ENCODE results near the gene WDR13.
A peak's percentile ranks its signal among the peaks of the same experiment; 100 is the strongest.
"Not testable (repeated sequence)": the region's sequence is repeated elsewhere in the genome, so short reads cannot be mapped to it uniquely, and the experiment has no call there.

Gene WDR13

DNA sequence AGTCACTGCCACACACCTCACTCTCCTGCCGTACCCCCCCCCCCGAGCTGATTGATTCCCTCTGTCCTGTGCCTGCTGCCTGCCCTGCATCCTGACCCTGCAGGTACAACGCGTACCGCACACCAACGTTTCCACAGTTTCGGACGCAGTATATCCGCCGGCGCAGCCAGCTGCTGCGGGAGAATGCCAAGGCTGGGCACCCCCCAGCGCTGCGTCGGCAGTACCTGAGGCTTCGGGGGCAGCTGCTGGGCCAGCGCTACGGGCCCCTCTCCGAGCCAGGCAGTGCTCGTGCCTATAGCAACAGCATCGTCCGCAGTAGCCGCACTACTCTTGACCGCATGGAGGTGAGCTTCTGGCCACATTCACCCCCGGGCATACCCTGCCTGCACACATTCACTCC lies 1.3 kb downstream of the WDR13 start:
- DNase-seq, result no peak

DNA sequence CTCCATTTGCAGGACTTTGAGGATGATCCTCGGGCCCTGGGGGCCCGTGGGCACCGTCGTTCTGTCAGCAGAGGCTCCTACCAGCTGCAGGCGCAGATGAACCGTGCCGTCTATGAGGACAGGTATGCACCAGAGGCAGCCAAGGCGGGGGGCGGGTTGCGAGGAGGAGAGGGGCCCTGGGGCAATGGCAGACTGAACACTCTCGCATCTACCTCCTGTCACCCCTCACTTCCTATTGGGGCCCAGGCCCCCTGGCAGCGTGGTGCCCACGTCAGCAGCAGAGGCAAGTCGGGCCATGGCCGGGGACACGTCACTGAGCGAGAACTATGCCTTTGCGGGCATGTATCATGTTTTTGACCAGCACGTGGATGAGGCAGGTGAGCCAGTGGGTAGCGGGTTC lies 2.0 kb downstream of the WDR13 start:
- no peak for DNase-seq

DNA sequence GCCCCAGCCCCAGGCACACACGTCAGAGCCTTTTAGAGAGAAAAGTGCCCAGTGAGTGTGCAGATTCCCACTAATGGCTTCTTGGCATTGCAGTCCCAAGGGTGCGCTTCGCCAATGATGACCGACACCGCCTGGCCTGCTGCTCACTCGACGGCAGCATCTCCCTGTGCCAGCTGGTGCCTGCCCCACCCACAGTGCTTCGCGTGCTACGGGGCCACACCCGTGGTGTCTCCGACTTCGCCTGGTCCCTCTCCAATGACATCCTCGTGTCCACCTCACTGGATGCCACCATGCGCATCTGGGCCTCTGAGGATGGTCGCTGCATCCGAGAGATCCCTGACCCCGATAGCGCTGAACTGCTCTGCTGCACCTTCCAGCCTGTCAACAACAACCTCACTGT lies 2.9 kb downstream of the WDR13 start:
- DNase-seq, result no peak

DNA sequence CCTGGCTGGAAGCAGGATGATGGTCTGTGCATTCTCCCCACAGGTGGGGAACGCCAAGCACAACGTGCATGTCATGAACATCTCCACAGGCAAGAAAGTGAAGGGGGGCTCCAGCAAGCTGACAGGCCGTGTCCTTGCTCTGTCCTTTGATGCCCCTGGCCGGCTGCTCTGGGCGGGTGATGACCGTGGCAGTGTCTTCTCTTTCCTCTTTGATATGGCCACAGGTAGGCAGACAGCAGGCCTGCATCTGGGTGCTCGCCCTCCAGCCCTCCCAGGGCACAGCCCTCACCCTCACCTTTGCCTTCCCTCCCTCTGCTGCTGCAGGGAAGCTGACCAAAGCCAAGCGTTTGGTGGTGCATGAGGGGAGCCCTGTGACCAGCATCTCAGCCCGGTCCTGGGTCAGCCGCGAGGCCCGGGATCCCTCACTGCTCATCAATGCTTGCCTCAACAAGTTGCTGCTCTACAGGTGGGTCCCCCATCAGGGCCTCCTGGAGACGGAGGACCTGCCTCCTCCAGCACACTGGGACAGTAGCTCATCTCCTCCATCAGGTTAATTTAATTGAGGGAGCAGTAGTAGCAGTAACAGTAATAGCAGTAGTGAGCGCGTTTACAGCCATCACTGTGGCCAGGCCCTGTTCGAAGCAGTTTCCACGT lies 4.6 kb downstream of the WDR13 start:
- DNase-seq, result no peak

DNA sequence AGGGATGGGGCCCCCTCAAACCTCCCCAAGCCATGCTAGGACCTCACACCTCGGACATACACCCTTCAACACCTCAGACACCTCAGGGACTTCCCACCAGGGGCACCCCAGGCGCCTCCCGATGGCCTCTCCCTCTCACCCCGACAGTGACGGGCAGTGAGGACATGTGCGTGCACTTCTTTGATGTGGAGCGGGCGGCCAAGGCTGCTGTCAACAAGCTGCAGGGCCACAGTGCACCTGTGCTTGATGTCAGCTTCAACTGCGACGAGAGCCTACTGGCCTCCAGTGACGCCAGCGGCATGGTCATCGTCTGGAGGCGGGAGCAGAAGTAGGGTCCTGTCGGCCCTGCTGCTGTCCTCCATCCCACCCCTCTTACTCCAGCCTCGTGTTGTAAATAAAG lies 7.4 kb downstream of the WDR13 start:
- no peak for DNase-seq

DNA sequence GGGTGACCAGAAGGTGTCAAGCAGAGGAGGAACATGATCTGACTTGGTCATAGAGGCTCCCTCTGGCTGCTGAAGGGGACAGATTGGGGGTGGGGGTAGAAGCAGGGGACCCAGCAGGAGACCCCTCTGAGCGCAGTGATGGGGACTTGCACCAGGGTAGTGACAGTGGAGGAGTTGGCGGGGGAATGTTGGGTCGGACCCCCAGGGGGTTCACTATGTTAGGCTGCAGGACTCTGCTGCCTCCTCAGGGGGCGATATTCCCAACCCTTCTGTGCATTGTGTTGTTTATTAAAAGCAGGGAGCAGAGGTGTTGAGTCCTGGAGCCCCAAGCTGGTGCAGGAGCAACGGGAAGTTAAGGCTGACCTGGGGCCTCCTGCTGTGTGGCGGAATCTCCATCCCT lies 8.8 kb downstream of the WDR13 start:
- DNase-seq, result no peak

DNA sequence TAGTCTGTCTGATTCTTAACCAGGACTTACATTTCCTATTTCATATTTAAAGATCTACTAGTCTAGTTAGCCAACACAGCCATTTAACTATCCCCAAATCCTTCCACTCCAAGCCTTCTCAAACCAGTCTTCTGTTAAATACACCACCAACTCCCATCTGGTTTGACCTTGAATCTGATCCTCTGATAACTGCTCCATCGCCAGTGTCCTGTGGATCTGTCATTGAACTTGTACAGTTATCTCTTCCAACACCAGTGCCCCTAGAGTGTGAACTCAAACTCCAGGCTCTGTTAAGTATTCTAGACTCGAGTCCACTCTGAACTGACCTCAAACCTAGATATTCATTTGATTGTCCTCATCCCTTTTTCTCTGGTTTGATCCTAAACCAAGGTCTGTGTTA lies 14.4 kb downstream of the WDR13 start:
- no peak for DNase-seq

DNA sequence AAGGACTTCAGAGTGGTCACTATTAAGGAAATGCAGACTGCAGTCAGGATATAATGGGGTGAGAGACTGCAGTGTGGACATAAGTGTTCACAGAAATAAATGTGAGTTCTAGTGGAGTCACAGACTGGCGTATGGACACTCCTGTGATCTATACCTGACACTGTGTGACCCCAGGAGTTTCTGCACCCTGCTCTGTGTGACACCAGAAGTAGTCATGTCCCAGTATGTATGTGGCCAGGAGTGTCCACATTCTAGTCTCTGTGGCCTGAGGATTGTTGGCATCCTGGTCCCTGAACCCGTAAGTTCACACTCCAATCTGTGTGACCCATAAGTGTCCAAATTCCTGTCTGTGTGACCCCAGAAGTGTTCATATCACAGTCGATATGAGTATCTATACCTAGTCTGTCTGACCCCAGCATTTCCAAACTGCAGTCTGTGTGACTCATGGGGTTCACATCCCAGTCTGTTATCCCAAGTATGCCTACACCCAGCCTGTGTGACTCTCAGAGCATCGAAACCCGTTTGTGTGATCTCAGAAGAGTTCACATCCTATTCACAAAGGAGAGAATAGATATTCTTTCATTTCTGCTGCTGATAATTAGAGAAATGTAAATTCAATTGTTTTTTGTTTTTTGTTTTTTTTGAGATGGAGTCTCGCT lies 16.3 kb downstream of the WDR13 start:
- no peak for DNase-seq

DNA sequence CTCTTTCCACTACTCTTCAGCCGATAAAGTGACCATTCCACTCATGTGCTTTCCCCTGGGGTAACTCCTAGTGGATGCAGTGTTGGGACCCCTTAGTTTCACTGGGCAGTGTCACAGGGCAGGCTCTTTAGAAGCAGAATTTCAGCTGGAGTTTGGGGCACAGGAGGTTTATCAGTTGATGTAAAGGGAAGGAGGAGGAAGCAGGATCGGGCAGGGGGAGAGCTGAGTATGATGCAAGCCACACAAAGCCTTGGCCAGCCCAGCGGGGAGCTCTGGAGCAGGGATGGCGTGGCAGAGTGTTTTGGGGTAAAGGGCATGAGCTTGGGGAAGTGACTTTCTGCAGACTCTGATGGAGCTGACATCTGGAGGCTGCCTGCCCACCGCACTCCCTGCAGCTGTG lies 19.3 kb downstream of the WDR13 start:
- no peak for DNase-seq

DNA sequence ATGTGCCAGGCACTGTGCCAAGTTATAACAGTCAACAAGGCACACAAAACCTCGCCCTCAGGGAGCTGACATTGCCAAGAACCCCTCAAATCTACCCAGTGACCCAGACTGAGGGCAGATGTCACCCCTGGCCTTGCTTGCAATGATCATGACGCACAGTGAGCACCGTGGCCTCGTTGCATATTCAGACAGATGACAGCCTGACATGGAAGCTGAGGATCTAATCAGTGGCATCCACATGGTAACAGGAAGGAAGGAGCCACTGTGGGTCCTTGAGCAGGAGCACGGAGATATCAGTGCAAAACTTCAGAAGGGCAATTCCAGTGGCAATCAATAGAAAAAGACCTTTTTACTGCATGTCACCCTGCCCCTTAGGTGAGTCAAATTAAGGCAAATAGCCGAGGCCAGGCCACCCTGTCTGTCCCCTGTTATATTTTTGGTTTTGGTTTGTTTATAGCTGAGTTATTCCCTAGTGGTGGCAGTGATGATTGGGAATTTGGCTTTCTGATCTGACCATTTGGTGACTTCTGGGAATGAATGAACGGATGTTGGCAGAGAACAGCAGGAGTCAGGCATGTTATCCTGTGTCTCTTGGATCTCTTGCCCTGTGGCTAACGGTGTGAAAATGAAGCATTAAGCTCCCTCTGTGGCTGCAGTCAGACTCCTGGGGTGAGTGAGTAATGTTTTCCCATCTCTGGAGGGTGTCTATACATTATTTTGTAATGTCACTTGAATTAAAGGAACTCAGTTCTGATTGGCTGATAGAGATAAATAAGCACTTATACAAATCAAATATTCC lies 20.4 kb downstream of the WDR13 start:
- DNase-seq, result no peak

DNA sequence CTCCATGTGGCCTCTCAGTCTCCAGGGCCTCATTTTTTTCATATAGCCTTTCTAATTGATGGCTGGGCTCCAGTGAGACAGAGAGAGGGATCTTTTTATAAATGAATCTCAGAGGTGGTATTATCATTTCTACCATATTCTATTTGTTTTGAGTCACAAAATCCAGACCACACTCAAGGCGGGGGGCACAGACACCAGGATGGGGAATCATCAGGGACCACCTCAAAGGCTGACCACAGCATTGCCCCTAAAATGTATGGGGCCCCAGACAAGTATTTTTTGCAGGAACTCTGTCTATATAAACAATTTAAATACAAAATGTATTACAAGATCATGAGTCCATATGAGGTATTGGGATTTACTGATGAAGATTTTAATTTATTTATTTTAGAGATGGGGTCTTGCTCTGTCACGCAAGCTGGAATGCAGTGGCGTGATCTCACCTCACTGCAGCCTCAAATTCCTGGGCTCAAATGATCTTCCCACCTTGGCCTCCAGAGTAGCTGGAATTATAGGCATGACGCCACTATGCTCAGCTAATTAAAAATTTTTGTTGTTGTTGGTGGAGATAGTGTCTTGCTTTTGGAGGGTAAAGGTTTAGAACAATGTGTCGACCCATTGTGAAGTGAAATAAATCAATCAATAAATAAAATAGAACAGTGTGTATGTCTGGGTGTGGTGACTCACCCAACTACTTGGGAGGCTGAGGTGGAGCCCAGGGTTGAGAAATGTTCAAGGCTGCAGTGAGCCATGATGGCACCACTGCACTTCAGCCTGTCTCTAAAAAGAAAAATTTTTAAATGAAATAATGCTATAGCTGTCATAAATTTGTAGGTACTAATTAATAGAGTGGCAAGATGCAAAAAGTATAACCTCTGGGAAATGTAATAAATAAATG lies 29.4 kb downstream of the WDR13 start:
- no peak for DNase-seq

DNA sequence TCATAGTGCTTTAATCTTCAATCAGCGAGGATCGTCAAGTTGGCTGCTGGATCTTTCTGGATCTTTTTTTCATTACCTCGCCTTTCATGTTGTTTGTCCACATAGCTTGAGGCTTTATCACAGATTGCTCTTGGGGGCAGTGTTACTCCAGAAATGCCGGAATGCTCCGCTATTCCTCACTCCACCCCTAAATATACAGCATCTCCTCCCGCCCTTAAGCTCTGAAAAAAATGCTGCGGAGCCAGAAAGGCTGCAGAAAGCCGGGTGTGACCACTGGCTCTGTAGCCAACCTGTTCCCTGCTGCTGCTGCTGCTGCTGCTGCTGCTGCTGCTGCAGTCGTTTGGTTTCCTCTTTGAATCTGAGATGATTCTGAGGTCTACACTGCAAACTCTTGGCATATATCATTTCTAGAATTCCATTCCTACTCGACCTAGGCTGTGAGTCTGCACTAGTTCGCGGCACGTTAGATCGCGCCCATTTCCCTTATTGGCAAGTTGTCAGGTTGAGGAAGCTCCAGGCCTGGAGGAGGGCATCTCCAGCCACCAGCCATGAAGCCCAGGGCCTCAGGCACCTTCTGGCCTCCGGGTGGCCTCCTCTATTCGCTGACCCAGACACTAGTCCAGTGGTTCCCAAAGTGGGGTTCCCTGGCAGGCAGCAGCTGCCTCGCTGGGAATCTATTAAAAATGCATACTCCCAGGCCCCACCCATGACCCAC lies 34.2 kb downstream of the WDR13 start:
- DNase-seq, result peak; percentile 78

DNA sequence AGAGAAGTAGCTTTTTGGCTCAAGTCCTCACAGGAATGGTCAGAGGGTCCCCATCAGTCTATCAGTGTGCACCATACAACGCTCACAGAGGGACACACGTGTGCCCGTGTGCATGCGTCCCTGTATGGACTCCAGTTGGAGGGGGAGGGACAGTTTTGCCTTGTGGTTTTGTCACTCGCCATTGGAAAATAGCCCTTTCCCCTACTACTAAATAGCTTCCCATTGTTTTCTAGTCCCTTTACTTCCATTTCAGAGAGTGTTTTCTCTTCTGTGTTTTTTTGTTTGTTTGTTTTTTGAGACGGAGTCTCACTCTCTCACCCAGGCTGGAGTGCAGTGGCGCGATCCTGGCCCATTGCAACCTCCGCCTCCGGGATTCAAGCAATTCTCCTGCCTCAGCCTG lies 34.9 kb downstream of the WDR13 start:
- DNase-seq, result no peak

DNA sequence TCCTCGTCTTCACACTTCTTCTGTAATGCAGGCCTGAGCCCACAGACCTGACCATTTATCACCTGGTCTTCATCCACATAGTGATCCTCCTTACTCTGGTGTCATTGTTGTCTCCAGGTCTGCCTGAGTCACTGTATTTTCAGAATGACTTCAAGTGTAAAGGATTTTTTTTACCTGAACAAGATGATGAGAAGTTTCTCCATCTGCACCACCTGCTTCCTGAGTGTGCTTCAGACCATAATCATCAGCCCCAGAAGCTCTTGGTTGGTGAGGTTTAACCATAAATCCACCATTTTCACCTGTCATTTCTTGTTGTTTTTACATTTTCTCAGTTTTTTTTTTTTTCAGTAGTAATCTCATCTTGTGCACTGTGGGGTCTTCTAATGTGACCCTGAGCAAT lies 39.0 kb downstream of the WDR13 start:
- DNase-seq, result no peak

DNA sequence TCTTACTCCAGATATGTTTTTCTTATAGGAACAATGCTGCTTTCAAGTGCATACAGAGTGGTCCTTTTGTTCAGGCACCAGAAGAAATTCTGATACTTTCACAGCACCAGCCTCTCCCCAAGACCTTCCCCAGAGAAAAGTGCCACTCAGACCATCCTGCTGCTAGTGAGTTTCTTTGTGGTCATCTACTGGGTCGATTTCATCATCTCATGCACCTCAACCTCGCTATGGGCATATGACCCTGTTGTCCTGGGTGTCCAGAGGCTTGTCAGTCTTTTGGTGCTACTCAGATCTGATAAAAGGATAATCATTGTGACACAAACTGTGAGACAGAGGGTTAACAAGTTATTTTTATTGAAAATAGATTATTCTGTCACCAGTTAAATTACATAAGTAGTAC lies 39.5 kb downstream of the WDR13 start:
- no peak for DNase-seq

DNA sequence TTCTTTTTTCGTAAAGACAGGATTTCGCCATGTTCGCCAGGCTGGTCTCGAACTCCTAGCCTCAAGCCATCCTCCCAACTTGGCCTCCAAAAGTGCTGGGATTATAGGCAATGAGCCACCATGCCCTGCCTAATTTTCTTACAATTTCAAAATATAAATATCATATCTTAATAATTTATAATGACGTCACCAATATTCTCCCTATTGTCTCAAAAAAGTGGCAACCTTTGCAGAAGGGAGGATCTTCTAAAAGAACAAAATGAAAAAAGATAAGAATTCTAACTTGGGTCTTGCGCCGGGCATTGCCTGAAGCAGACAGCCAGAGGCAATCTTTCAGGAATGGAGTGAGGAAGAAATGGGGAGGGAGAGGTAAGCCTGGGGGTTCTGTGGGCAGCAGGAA lies 48.4 kb downstream of the WDR13 start:
- no peak for DNase-seq

DNA sequence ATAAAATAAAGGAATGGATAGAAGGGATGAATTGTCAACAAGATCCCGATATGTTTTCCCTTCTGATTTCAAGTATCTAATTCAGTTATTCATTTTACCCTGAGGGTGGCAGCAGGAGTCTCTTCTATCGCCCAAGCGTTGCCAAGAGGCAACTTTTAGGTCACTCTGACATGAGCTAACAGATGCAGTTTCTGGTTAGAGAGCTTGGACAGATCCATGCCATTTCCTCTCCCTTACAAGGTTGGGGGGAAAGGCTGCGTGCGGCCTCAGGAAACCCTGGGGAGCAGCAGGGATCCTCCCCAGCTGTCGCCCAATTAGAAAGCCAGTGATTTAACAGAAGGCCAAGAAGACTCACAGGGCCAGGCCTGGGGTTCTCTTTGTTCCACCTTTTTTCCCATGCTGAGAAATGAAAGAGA lies 51.1 kb downstream of the WDR13 start:
- DNase-seq, result peak; percentile 46

DNA sequence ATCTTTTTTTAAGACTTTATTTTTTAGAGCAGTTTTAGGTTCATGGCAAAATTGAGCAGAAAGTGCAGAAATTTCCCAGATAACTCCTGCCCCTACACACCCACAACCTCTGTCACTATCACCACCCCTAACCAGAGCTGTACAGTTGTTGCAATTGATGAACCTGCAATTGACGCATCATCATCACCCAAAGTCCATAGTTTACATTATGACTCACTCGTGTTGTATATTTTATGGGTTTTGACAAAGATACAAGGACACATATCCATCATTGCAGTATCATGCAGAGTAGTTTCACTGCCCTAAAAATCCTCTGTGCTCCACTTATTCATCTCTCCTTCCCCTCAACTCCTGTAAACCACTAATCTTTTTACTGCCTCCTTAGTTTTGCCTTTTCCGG lies 51.8 kb downstream of the WDR13 start:
- DNase-seq, result no peak

DNA sequence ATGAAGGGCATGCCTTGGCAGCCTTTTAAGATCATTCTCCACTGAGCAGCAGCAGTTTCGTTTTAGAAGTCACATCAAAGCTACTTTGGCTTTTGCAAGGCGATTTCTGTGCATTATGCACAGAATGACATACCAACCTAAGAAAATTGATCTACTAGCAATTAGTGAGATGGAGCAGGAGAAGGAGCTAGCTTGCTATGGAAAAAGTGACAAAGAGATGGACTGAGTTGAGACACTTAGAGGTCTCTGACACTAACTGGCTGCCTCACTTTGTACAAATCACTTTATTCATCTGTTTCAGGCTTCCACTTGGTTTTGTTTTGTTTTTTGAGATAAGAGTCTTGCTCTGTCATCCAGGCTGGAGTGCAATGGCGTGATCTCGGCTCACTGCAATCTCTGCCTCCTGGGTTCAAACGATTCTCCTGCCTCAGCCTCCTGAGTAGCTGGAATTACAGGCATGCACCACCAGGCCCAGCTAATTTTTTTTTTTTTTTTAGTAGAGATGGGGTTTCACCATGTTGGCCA lies 54.8 kb downstream of the WDR13 start:
- not testable (repeated sequence) for DNase-seq

DNA sequence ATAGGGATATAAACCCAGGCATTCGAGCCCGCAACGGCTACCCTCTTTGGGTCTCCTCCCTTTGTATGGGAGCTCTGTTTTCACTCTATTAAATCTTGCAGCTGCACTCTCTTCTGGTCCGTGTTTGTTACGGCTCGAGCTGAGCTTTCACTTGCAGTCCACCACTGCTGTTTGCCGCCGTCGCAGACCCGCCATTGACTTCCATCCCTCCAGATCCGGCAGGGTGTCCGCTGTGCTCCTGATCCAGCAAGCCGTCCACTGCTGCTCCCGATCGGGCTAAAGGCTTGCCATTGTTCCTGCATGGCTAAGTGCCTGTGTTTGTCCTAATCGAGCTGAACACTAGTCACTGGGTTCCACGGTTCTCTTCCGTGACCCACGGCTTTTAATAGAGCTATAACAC lies 57.5 kb downstream of the WDR13 start:
- DNase-seq, result not testable (repeated sequence)

Data from midbrain (tissue), 1 donor.